HepG2 (cell line): ENCODE results near the gene RHOV. TPM values are rescaled to one million over a fixed set of nuclear protein-coding genes. Genes with fewer than 3 reads are reported as not detected.

Experiments
- ATAC-seq: fragments of 200-7000 bp; cut with Tn5 transposase; 3 replicates; pipeline ENCODE4 v1.9.1; 2020; ENCODE audit warnings: mild to moderate bottlenecking, moderate library complexity
- BruUV-seq: library from RNA; stranded (reverse); fragments of 400-500 nt; replicated peaks from 2 replicates; lab custom pipeline; 2021; lab: Mats Ljungman, UMichigan
- CTCF ChIA-PET: fragments of 300-600 bp; formaldehyde crosslinking; extraction: SDS; loops from one replicate; lab custom pipeline; 2021; ENCODE audit warnings: low total read pairs, inconsistent platforms, low intra/inter-chr PET ratio; lab: Yijun Ruan, JAX
- POLR2A ChIA-PET: fragments of 350-600 bp; sonication (Branson Sonifier 250); formaldehyde crosslinking; loops from one replicate; lab custom pipeline; 2020; ENCODE audit warnings: antibody characterized with exemption, inconsistent platforms; lab: Yijun Ruan, JAX
- DNase-seq: peaks from one replicate; pipeline ENCODE4 v3.0.0-alpha.2; 2015; ENCODE audit warnings: low spot score
- FAIRE-seq: peaks from 3 replicates; lab custom pipeline; 2011; peaks lifted over from hg19 to GRCh38; lab: Jason Lieb, UNC
- H2AFZ ChIP-seq: one replicate; pipeline ENCODE4 v1.6.1; 2011; ENCODE audit warnings: low read length, inconsistent platforms
- H3K27ac ChIP-seq: fragments of 300-600 bp; 3 replicates; pipeline ENCODE4 v1.8.0; 2011; ENCODE audit warnings: mixed run types, mild to moderate bottlenecking, mixed read lengths, low read length, inconsistent platforms; ENCODE audit not compliant: insufficient read depth; ENCODE audit errors: extremely low read length
- H3K27me3 ChIP-seq, 2 experiments: fragments of 200-600 bp in 1 of 2; 2 replicates in 1 of 2; 3 replicates in 1 of 2; pipeline versions ENCODE4 v1.6.0 to v1.8.0; 2011; ENCODE audit warnings: low read length in 2 of 2, mild to moderate bottlenecking in 2 of 2, moderate library complexity in 2 of 2, inconsistent platforms in 1 of 2; ENCODE audit not compliant: insufficient read depth in 2 of 2, control insufficient read depth in 1 of 2
- H3K36me3 ChIP-seq, 2 experiments: fragments of 200-600 bp in 1 of 2; replicated peaks in 1 of 2; 2 replicates in 1 of 2; 3 replicates in 1 of 2; pipeline versions ENCODE4 v1.5.1 to v1.8.0; 2011; ENCODE audit warnings: low read length in 2 of 2, inconsistent platforms in 1 of 2; ENCODE audit not compliant: insufficient read depth in 2 of 2, control insufficient read depth in 1 of 2
- H3K4me1 ChIP-seq: 2 replicates; pipeline ENCODE4 v1.5.1; 2012; ENCODE audit warnings: low read length, inconsistent platforms; ENCODE audit not compliant: insufficient read depth
- H3K4me2 ChIP-seq: 2 replicates; pipeline ENCODE4 v1.6.0; 2011; ENCODE audit warnings: low read depth, low read length, inconsistent platforms
- H3K4me3 ChIP-seq, 3 experiments: fragments of 200-600 bp in 1 of 3; sonication (generic), shearing (Covaris generic) in 1 of 3; replicated peaks in 1 of 3; 2 replicates each; pipeline ENCODE4 v1.5.1; 2011 to 2016; ENCODE audit warnings: low read length in 3 of 3, inconsistent platforms in 2 of 3, low read depth in 2 of 3, mild to moderate bottlenecking in 2 of 3, control low read depth in 1 of 3, mixed read lengths in 1 of 3; ENCODE audit not compliant: insufficient read depth in 1 of 3
- H3K79me2 ChIP-seq: one replicate; pipeline ENCODE4 v1.6.1; 2011; ENCODE audit warnings: low read length, inconsistent platforms; ENCODE audit not compliant: insufficient read depth
- H3K9ac ChIP-seq: 2 replicates; pipeline ENCODE4 v1.6.0; 2011; ENCODE audit warnings: mild to moderate bottlenecking, low read depth, low read length, inconsistent platforms; ENCODE audit not compliant: insufficient read depth
- H3K9me3 ChIP-seq: 2 replicates; pipeline ENCODE4 v1.5.1; 2012; ENCODE audit warnings: mild to moderate bottlenecking, low read length
- H4K20me1 ChIP-seq: 2 replicates; pipeline ENCODE4 v1.6.0; 2011; ENCODE audit warnings: inconsistent platforms, mild to moderate bottlenecking, low read length, moderate library complexity; ENCODE audit not compliant: insufficient read depth
- ATF7 ChIP-seq, 2 experiments: fragments of 450-650 bp in 1 of 2; sonication (generic) in 1 of 2; formaldehyde crosslinking in 1 of 2; IDR thresholded peaks; 2 replicates each; pipeline versions ENCODE4 v1.4.0 to v1.6.1; 2016 to 2020; ENCODE audit warnings: antibody characterized with exemption in 1 of 2, mild to moderate bottlenecking in 1 of 2, missing genetic modification reagents in 1 of 2
- CBFB ChIP-seq: sonication (generic); formaldehyde crosslinking; IDR thresholded peaks from 2 replicates; pipeline ENCODE4 v1.4.0; 2020; ENCODE audit warnings: missing genetic modification reagents
- GLI4 ChIP-seq: sonication (generic); formaldehyde crosslinking; IDR thresholded peaks from 2 replicates; pipeline ENCODE4 v1.5.1; 2020; ENCODE audit warnings: missing genetic modification reagents, mild to moderate bottlenecking, moderate library complexity, borderline replicate concordance
- HES4 ChIP-seq: sonication (generic); formaldehyde crosslinking; IDR thresholded peaks from 2 replicates; pipeline ENCODE4 v1.9.0; 2021; ENCODE audit warnings: mild to moderate bottlenecking, missing genetic modification reagents, borderline replicate concordance
- IKZF1 ChIP-seq: fragments of 450-650 bp; IDR thresholded peaks from 2 replicates; pipeline ENCODE4 v1.7.1; 2016
- NFE2L1 ChIP-seq: sonication (generic); formaldehyde crosslinking; IDR thresholded peaks from 2 replicates; pipeline ENCODE4 v1.4.0; 2020; ENCODE audit warnings: missing genetic modification reagents, mild to moderate bottlenecking, borderline replicate concordance
- NR2C2 ChIP-seq: sonication (generic); formaldehyde crosslinking; IDR thresholded peaks from 2 replicates; pipeline ENCODE4 v1.4.0; 2020; ENCODE audit warnings: missing genetic modification reagents, mild to moderate bottlenecking, moderate library complexity, borderline replicate concordance
- RBFOX2 ChIP-seq: fragments of 200-400 bp; formaldehyde crosslinking; IDR thresholded peaks from 2 replicates; pipeline ENCODE4 v1.6.1; 2017; ENCODE audit warnings: low read depth, mild to moderate bottlenecking, low read length
- REPIN1 ChIP-seq: sonication (generic); formaldehyde crosslinking; IDR thresholded peaks from 2 replicates; pipeline ENCODE4 v1.8.0; 2022; ENCODE audit warnings: missing genetic modification reagents, low read depth, mild to moderate bottlenecking, borderline replicate concordance
- SMAD3 ChIP-seq: sonication (generic); formaldehyde crosslinking; IDR thresholded peaks from 2 replicates; pipeline ENCODE4 v1.4.0; 2020; ENCODE audit warnings: missing genetic modification reagents
- THAP8 ChIP-seq: sonication (generic); formaldehyde crosslinking; IDR thresholded peaks from 2 replicates; pipeline ENCODE4 v1.5.1; 2020; ENCODE audit warnings: missing genetic modification reagents, mild to moderate bottlenecking, borderline replicate concordance
- TP53 ChIP-seq: sonication (generic); formaldehyde crosslinking; conservative IDR thresholded peaks from 2 replicates; pipeline ENCODE4 v1.4.0; 2020; ENCODE audit warnings: missing genetic modification reagents
- ZMAT5 ChIP-seq: sonication (generic); formaldehyde crosslinking; IDR thresholded peaks from 2 replicates; pipeline ENCODE4 v1.5.0; 2020; ENCODE audit warnings: mild to moderate bottlenecking, low read depth, missing genetic modification reagents, borderline replicate concordance
- ZNF350 ChIP-seq: sonication (generic); formaldehyde crosslinking; IDR thresholded peaks from 2 replicates; pipeline ENCODE4 v1.4.0; 2020; ENCODE audit warnings: mild to moderate bottlenecking, low read depth, missing genetic modification reagents, borderline replicate concordance
- ZNF530 ChIP-seq: sonication (generic); formaldehyde crosslinking; IDR thresholded peaks from 2 replicates; pipeline ENCODE4 v1.5.0; 2020; ENCODE audit warnings: low read depth, mild to moderate bottlenecking, missing genetic modification reagents
- ZNF569 ChIP-seq: sonication (generic); formaldehyde crosslinking; IDR thresholded peaks from 2 replicates; pipeline ENCODE4 v1.5.0; 2020; ENCODE audit warnings: mild to moderate bottlenecking, missing genetic modification reagents, moderate library complexity, borderline replicate concordance
- ZNF660 ChIP-seq: sonication (generic); formaldehyde crosslinking; IDR thresholded peaks from 2 replicates; pipeline ENCODE4 v1.5.1; 2020; ENCODE audit warnings: mild to moderate bottlenecking, low read depth, missing genetic modification reagents, borderline replicate concordance
- ZNF713 ChIP-seq: sonication (generic); formaldehyde crosslinking; IDR thresholded peaks from 2 replicates; pipeline ENCODE4 v1.4.0; 2020; ENCODE audit warnings: mild to moderate bottlenecking, missing genetic modification reagents
- WGBS: methylation state at CpG from one replicate; pipeline ENCODE4 v1.1.6; 2017; ENCODE audit warnings: low lambda C conversion rate; 5-methylcytosine and 5-hydroxymethylcytosine counted together
- in situ Hi-C: cut with HindIII; loops from 2 replicates; pipeline ENCODE4 v1.10.0; 2017; ENCODE audit warnings: low pct_unique_long_range_greater_than_20kb; ENCODE audit not compliant: extremely low pct_ligation_motif_present
- intact Hi-C: fragments of 100-400 bp; cut with micrococcal nuclease; formaldehyde crosslinking; loops from one replicate; pipeline ENCODE4 v1.10.0; 2022; ENCODE audit not compliant: unreplicated experiment
- polyA plus RNA-seq, 8 experiments: library from polyadenylated mRNA; depleted of rRNA in 3 of 8; stranded (reverse) in 7 of 8; unstranded in 1 of 8; fragments of >200 nt; fragmentation: Illumina TruSeq in 4 of 8; extraction: Trizol in 4 of 8; gene quantifications; 2 replicates each; pipeline versions ENCODE4 v1.2.1 to v1.2.3, GENCODE V29; 2011 to 2016; ENCODE audit warnings: low read depth in 4 of 8, missing spikeins in 1 of 8, mixed read lengths in 1 of 8; ENCODE audit not compliant: insufficient read depth in 1 of 8
- total RNA-seq, 5 experiments: library from RNA; depleted of rRNA; stranded (reverse); fragments of >200 nt; fragmentation: Illumina TruSeq; extraction: Trizol; gene quantifications; 2 replicates each; pipeline ENCODE4 v1.2.3, GENCODE V29; 2016; ENCODE audit warnings: low read depth in 1 of 5
- TF ChIP-seq, protein P1 (sequence below): sonication (generic); formaldehyde crosslinking; conservative IDR thresholded peaks from 2 replicates; pipeline ENCODE4 v1.4.0; 2020; ENCODE audit warnings: missing genetic modification reagents
- TF ChIP-seq, protein P2 (sequence below): sonication (generic); formaldehyde crosslinking; IDR thresholded peaks from 2 replicates; pipeline ENCODE4 v1.5.0; 2020; ENCODE audit warnings: missing genetic modification reagents

Gene RHOV
- total and polyA plus RNA-seq, 2 of the 13 experiments (the other 11 are each of a cell fraction or from before 2014, with no cell fraction given), result 0.17 to 0.18 TPM

GRCh38 chr15:40918799-40919392 lies 44.9 kb upstream of the RHOV start:
- no TSS peak for BruUV-seq
- DNase-seq (peak; percentile 55), ATAC-seq (peak; percentile 47), FAIRE-seq (no peak)
- peaks cover 84% of the 10 kb centered on the region for H3K4me1 ChIP-seq
- ChIA-PET CTCF (no interaction called here), POLR2A (interaction anchor here (0.6 to 2.6 kb wide), 3 partner anchors 9 to 12 kb away, joined by 4 to 10 read pairs (median 4); partner anchors contain the start of gene DLL4)
- peak overlapping the region; percentile 92 for H3K4me2 ChIP-seq
- intact Hi-C loops, result no loop called here
- no peaks in the 10 kb centered on the region for H3K79me2 ChIP-seq
- H3K9me3 ChIP-seq, result no peaks in the 10 kb centered on the region
- in situ Hi-C loops, result no loop called here
- peaks cover 3 to 42% of the 10 kb centered on the region in 2 experiments; a peak in 3 of 5 replicates for H3K27me3 ChIP-seq
- H3K36me3 ChIP-seq, result no peaks in the 10 kb centered on the region
- H2AFZ ChIP-seq, result peak overlapping the region; percentile 17
- no peaks in the 10 kb centered on the region for H4K20me1 ChIP-seq
- peak overlapping the region; percentile 56 for H3K9ac ChIP-seq
- H3K4me3 ChIP-seq, result peak overlapping the region; percentile 20 to 71 (median 54)
- H3K27ac ChIP-seq, result no peak overlapping the region
- 0% methylated on average over 1 of the region's 19 CpGs for WGBS
- TF ChIP-seq NR2C2 (no peak), ZNF530 (CRISPR knock-in tag) (no peak), ZMAT5 (no peak), HES4 (CRISPR knock-in tag) (no peak), IKZF1 (no peak), ZNF660 (CRISPR knock-in tag) (no peak), RBFOX2 (no peak), ATF7 (IDR thresholded peaks at IDR 0.05) (no peak), ATF7 (CRISPR knock-in tag; IDR thresholded peaks at IDR 0.05) (0 out of 2 replicates have a peak, but pooled peaks have one; percentile 51), SMAD3 (CRISPR knock-in tag) (no peak), GLI4 (CRISPR knock-in tag) (no peak), CBFB (CRISPR knock-in tag) (no peak), NFE2L1 (CRISPR knock-in tag) (no peak), ZNF569 (CRISPR knock-in tag) (no peak), ZNF350 (CRISPR knock-in tag) (peak; percentile 35; the same call in 1 of the 2 replicates), REPIN1 (CRISPR knock-in tag) (no peak), THAP8 (CRISPR knock-in tag) (no peak; the same call in 1 of the 2 replicates), TP53 (CRISPR knock-in tag) (no peak), ZNF713 (CRISPR knock-in tag) (no peak)
- TF ChIP-seq, protein P1, sequence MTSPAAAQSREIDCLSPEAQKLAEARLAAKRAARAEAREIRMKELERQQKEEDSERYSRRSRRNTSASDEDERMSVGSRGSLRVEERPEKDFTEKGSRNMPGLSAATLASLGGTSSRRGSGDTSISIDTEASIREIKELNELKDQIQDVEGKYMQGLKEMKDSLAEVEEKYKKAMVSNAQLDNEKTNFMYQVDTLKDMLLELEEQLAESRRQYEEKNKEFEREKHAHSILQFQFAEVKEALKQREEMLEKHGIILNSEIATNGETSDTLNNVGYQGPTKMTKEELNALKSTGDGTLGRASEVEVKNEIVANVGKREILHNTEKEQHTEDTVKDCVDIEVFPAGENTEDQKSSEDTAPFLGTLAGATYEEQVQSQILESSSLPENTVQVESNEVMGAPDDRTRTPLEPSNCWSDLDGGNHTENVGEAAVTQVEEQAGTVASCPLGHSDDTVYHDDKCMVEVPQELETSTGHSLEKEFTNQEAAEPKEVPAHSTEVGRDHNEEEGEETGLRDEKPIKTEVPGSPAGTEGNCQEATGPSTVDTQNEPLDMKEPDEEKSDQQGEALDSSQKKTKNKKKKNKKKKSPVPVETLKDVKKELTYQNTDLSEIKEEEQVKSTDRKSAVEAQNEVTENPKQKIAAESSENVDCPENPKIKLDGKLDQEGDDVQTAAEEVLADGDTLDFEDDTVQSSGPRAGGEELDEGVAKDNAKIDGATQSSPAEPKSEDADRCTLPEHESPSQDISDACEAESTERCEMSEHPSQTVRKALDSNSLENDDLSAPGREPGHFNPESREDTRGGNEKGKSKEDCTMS (CRISPR knock-in tag), result no peak
- TF ChIP-seq, protein P2, sequence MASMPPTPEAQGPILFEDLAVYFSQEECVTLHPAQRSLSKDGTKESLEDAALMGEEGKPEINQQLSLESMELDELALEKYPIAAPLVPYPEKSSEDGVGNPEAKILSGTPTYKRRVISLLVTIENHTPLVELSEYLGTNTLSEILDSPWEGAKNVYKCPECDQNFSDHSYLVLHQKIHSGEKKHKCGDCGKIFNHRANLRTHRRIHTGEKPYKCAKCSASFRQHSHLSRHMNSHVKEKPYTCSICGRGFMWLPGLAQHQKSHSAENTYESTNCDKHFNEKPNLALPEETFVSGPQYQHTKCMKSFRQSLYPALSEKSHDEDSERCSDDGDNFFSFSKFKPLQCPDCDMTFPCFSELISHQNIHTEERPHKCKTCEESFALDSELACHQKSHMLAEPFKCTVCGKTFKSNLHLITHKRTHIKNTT, result no peak
